HepG2 (cell line): ENCODE measurements around the gene UBAC2. TPM values are rescaled to one million over a fixed set of nuclear protein-coding genes. Genes with fewer than 3 reads are reported as not detected.

Experiments used
- ATAC-seq: fragments of 200-7000 bp; cut with Tn5 transposase; 3 replicates; pipeline ENCODE4 v1.9.1; 2020; ENCODE audit warnings: mild to moderate bottlenecking, moderate library complexity
- BruUV-seq: library from RNA; stranded (reverse); fragments of 400-500 nt; replicated peaks from 2 replicates; lab custom pipeline; 2021; lab: Mats Ljungman, UMichigan
- CTCF ChIA-PET: fragments of 300-600 bp; formaldehyde crosslinking; extraction: SDS; loops from one replicate; lab custom pipeline; 2021; ENCODE audit warnings: low total read pairs, inconsistent platforms, low intra/inter-chr PET ratio; lab: Yijun Ruan, JAX
- POLR2A ChIA-PET: fragments of 350-600 bp; sonication (Branson Sonifier 250); formaldehyde crosslinking; loops from one replicate; lab custom pipeline; 2020; ENCODE audit warnings: antibody characterized with exemption, inconsistent platforms; lab: Yijun Ruan, JAX
- DNase-seq: peaks from one replicate; pipeline ENCODE4 v3.0.0-alpha.2; 2015; ENCODE audit warnings: low spot score
- FAIRE-seq: peaks from 3 replicates; lab custom pipeline; 2011; peaks lifted over from hg19 to GRCh38; lab: Jason Lieb, UNC
- H2AFZ ChIP-seq: one replicate; pipeline ENCODE4 v1.6.1; 2011; ENCODE audit warnings: low read length, inconsistent platforms
- H3K27ac ChIP-seq: fragments of 300-600 bp; 3 replicates; pipeline ENCODE4 v1.8.0; 2011; ENCODE audit warnings: mixed run types, mild to moderate bottlenecking, mixed read lengths, low read length, inconsistent platforms; ENCODE audit not compliant: insufficient read depth; ENCODE audit errors: extremely low read length
- H3K27me3 ChIP-seq, 2 experiments: fragments of 200-600 bp in 1 of 2; 2 replicates in 1 of 2; 3 replicates in 1 of 2; pipeline versions ENCODE4 v1.6.0 to v1.8.0; 2011; ENCODE audit warnings: low read length in 2 of 2, mild to moderate bottlenecking in 2 of 2, moderate library complexity in 2 of 2, inconsistent platforms in 1 of 2; ENCODE audit not compliant: insufficient read depth in 2 of 2, control insufficient read depth in 1 of 2
- H3K36me3 ChIP-seq, 2 experiments: fragments of 200-600 bp in 1 of 2; replicated peaks in 1 of 2; 2 replicates in 1 of 2; 3 replicates in 1 of 2; pipeline versions ENCODE4 v1.5.1 to v1.8.0; 2011; ENCODE audit warnings: low read length in 2 of 2, inconsistent platforms in 1 of 2; ENCODE audit not compliant: insufficient read depth in 2 of 2, control insufficient read depth in 1 of 2
- H3K4me1 ChIP-seq: 2 replicates; pipeline ENCODE4 v1.5.1; 2012; ENCODE audit warnings: low read length, inconsistent platforms; ENCODE audit not compliant: insufficient read depth
- H3K4me2 ChIP-seq: 2 replicates; pipeline ENCODE4 v1.6.0; 2011; ENCODE audit warnings: low read depth, low read length, inconsistent platforms
- H3K4me3 ChIP-seq, 3 experiments: fragments of 200-600 bp in 1 of 3; sonication (generic), shearing (Covaris generic) in 1 of 3; replicated peaks in 1 of 3; 2 replicates each; pipeline ENCODE4 v1.5.1; 2011 to 2016; ENCODE audit warnings: low read length in 3 of 3, inconsistent platforms in 2 of 3, low read depth in 2 of 3, mild to moderate bottlenecking in 2 of 3, control low read depth in 1 of 3, mixed read lengths in 1 of 3; ENCODE audit not compliant: insufficient read depth in 1 of 3
- H3K79me2 ChIP-seq: one replicate; pipeline ENCODE4 v1.6.1; 2011; ENCODE audit warnings: low read length, inconsistent platforms; ENCODE audit not compliant: insufficient read depth
- H3K9ac ChIP-seq: 2 replicates; pipeline ENCODE4 v1.6.0; 2011; ENCODE audit warnings: mild to moderate bottlenecking, low read depth, low read length, inconsistent platforms; ENCODE audit not compliant: insufficient read depth
- H3K9me3 ChIP-seq: 2 replicates; pipeline ENCODE4 v1.5.1; 2012; ENCODE audit warnings: mild to moderate bottlenecking, low read length
- H4K20me1 ChIP-seq: 2 replicates; pipeline ENCODE4 v1.6.0; 2011; ENCODE audit warnings: inconsistent platforms, mild to moderate bottlenecking, low read length, moderate library complexity; ENCODE audit not compliant: insufficient read depth
- HMG20B ChIP-seq: conservative IDR thresholded peaks from 2 replicates; pipeline ENCODE4 v1.6.1; 2016; ENCODE audit warnings: missing genetic modification reagents, missing compliant biosample characterization
- IRF9 ChIP-seq: sonication (generic); formaldehyde crosslinking; IDR thresholded peaks from 2 replicates; pipeline ENCODE4 v1.8.0; 2022; ENCODE audit warnings: missing genetic modification reagents, mild to moderate bottlenecking, borderline replicate concordance
- MAFF ChIP-seq: IDR thresholded peaks from 2 replicates; pipeline ENCODE4 v1.6.1; 2011; ENCODE audit warnings: low read depth, low read length, improper control_type of control experiment
- MAFK ChIP-seq, 2 experiments: IDR thresholded peaks in 1 of 2; conservative IDR thresholded peaks in 1 of 2; 2 replicates each; pipeline ENCODE4 v1.6.1; 2011; ENCODE audit warnings: improper control_type of control experiment in 2 of 2, low read length in 2 of 2
- POLR2G ChIP-seq: fragments of 200-400 bp; formaldehyde crosslinking; IDR thresholded peaks from 2 replicates; pipeline ENCODE4 v1.6.1; 2018; ENCODE audit warnings: mild to moderate bottlenecking, low read depth, low read length, moderate library complexity
- U2AF1 ChIP-seq: fragments of 200-400 bp; formaldehyde crosslinking; optimal IDR thresholded peaks from 2 replicates; pipeline ENCODE3; 2017; ENCODE audit warnings: mild to moderate bottlenecking, low read depth, low read length
- ZHX1 ChIP-seq: sonication (generic); formaldehyde crosslinking; IDR thresholded peaks from 2 replicates; pipeline ENCODE4 v1.8.1; 2022; ENCODE audit warnings: low read depth, mild to moderate bottlenecking, missing genetic modification reagents
- ZNF10 ChIP-seq: sonication (generic); formaldehyde crosslinking; IDR thresholded peaks from 2 replicates; pipeline ENCODE4 v1.4.0; 2020; ENCODE audit warnings: mild to moderate bottlenecking, low read depth, missing genetic modification reagents, borderline replicate concordance
- ZNF282 ChIP-seq: fragments of 450-650 bp; IDR thresholded peaks from 2 replicates; pipeline ENCODE4 v1.6.1; 2018; ENCODE audit not compliant: partially characterized antibody
- ZNF407 ChIP-seq: sonication (generic); formaldehyde crosslinking; IDR thresholded peaks from one replicate; pipeline ENCODE4 v1.5.1; 2020; ENCODE audit warnings: mild to moderate bottlenecking, missing genetic modification reagents; ENCODE audit errors: not compliant biosample characterization
- WGBS: methylation state at CpG from one replicate; pipeline ENCODE4 v1.1.6; 2017; ENCODE audit warnings: low lambda C conversion rate; 5-methylcytosine and 5-hydroxymethylcytosine counted together
- in situ Hi-C: cut with HindIII; loops from 2 replicates; pipeline ENCODE4 v1.10.0; 2017; ENCODE audit warnings: low pct_unique_long_range_greater_than_20kb; ENCODE audit not compliant: extremely low pct_ligation_motif_present
- intact Hi-C: fragments of 100-400 bp; cut with micrococcal nuclease; formaldehyde crosslinking; loops from one replicate; pipeline ENCODE4 v1.10.0; 2022; ENCODE audit not compliant: unreplicated experiment
- polyA plus RNA-seq, 8 experiments: library from polyadenylated mRNA; depleted of rRNA in 3 of 8; stranded (reverse) in 7 of 8; unstranded in 1 of 8; fragments of >200 nt; fragmentation: Illumina TruSeq in 4 of 8; extraction: Trizol in 4 of 8; gene quantifications; 2 replicates each; pipeline versions ENCODE4 v1.2.1 to v1.2.3, GENCODE V29; 2011 to 2016; ENCODE audit warnings: low read depth in 4 of 8, missing spikeins in 1 of 8, mixed read lengths in 1 of 8; ENCODE audit not compliant: insufficient read depth in 1 of 8
- total RNA-seq, 5 experiments: library from RNA; depleted of rRNA; stranded (reverse); fragments of >200 nt; fragmentation: Illumina TruSeq; extraction: Trizol; gene quantifications; 2 replicates each; pipeline ENCODE4 v1.2.3, GENCODE V29; 2016; ENCODE audit warnings: low read depth in 1 of 5

UBAC2 gene
- total and polyA plus RNA-seq, 2 of the 13 experiments (the other 11 are each of a cell fraction or from before 2014, with no cell fraction given) = 61.3 to 80.8 TPM

- no TSS peak for BruUV-seq
- FAIRE-seq (no peak), ATAC-seq (no peak), DNase-seq (no peak)
- Histone ChIP-seq H2AFZ (no peak overlapping the region), H3K36me3 (peaks cover 4 to 10% of the 10 kb centered on the region in 2 experiments; a peak in 2 of 5 replicates), H3K27ac (no peak overlapping the region), H3K4me2 (no peak overlapping the region), H3K9me3 (no peaks in the 10 kb centered on the region), H3K4me3 (no peak overlapping the region), H3K4me1 (peaks cover 20% of the 10 kb centered on the region), H3K27me3 (no peaks in the 10 kb centered on the region), H4K20me1 (no peaks in the 10 kb centered on the region), H3K9ac (no peak overlapping the region), H3K79me2 (no peaks in the 10 kb centered on the region)
- intact Hi-C loops = no loop called here
- in situ Hi-C loops = no loop called here
- POLR2A ChIA-PET = no interaction called here
- CTCF ChIA-PET = no interaction called here
- TF ChIP-seq MAFF = peak; percentile 93
- peak; percentile 89 to 97 for TF ChIP-seq MAFK (conservative IDR thresholded peaks at IDR 0.05 in 1 of 2, IDR thresholded peaks at IDR 0.05 in 1 of 2; ENCODE audit: low read length in 2 of 2)
- no peak for TF ChIP-seq ZHX1 (CRISPR knock-in tag)
- no peak for TF ChIP-seq ZNF282
- no peak for TF ChIP-seq U2AF1
- no peak for TF ChIP-seq ZNF407 (CRISPR knock-in tag)
- TF ChIP-seq POLR2G = no peak
- no peak for TF ChIP-seq HMG20B (CRISPR knock-in tag)
- no peak for TF ChIP-seq ZNF10 (CRISPR knock-in tag)
- TF ChIP-seq IRF9 (CRISPR knock-in tag) = no peak
- WGBS = 99% methylated on average over 2 of the region's 2 CpGs
Measured at GRCh38 chr13:99335087-99335486, 134.4 kb downstream of the UBAC2 start.
